Hematopoietic multipotent progenitor cell (in vitro differentiated cells): ENCODE results near the gene TCF7L1. TPM values are rescaled to one million over a fixed set of nuclear protein-coding genes. Genes with fewer than 3 reads are reported as not detected.

Experiments
- DNase-seq, 3 donors: peaks; one replicate each; pipeline ENCODE4 v3.0.0-alpha.2; 2011 to 2015; ENCODE audit warnings: low read depth in 2 of 3, low spot score in 2 of 3
- total RNA-seq: library from RNA; depleted of rRNA; stranded (reverse); fragments of >200 nt; gene quantifications from one replicate; pipeline ENCODE4 v1.2.3, GENCODE V29; 2012

The TCF7L1 gene
- total RNA-seq, 1 donor: not detected

- DNase-seq: no peak
These were observed 114.4 kb downstream of the TCF7L1 start for GRCh38 chr2:85247610-85248009.

GRCh38 chr2:85248773-85249509 lies 115.7 kb downstream of the TCF7L1 start:
- no peak for DNase-seq

GRCh38 chr2:85250045-85250444 lies 116.9 kb downstream of the TCF7L1 start:
- DNase-seq: no peak

GRCh38 chr2:85251070-85251616 lies 118.0 kb downstream of the TCF7L1 start:
- DNase-seq: no peak

- DNase-seq: no peak
These were observed 120.7 kb downstream of the TCF7L1 start for GRCh38 chr2:85253890-85254289.

GRCh38 chr2:85254540-85255300 lies 121.5 kb downstream of the TCF7L1 start:
- DNase-seq: no peak

- no peak for DNase-seq
These were observed 122.2 kb downstream of the TCF7L1 start for GRCh38 chr2:85255456-85255812.

GRCh38 chr2:85255813-85256594 lies 122.8 kb downstream of the TCF7L1 start:
- DNase-seq: no peak

- no peak for DNase-seq
These were observed 124.3 kb downstream of the TCF7L1 start for GRCh38 chr2:85257359-85257969.

GRCh38 chr2:85257970-85258605 lies 124.9 kb downstream of the TCF7L1 start:
- DNase-seq: no peak

- no peak for DNase-seq
These were observed 126.0 kb downstream of the TCF7L1 start for GRCh38 chr2:85259101-85259590.

- no peak for DNase-seq
These were observed 126.7 kb downstream of the TCF7L1 start for GRCh38 chr2:85259879-85260278.

GRCh38 chr2:85263591-85263990 lies 130.4 kb downstream of the TCF7L1 start:
- no peak for DNase-seq

- no peak for DNase-seq
These were observed 131.3 kb downstream of the TCF7L1 start for GRCh38 chr2:85264471-85264870.

GRCh38 chr2:85265304-85265703 lies 132.1 kb downstream of the TCF7L1 start:
- no peak for DNase-seq

- peak; percentile 37 to 53 (median 47) for DNase-seq
These were observed 133.2 kb downstream of the TCF7L1 start for GRCh38 chr2:85266146-85267041.

GRCh38 chr2:85269959-85270358 lies 136.8 kb downstream of the TCF7L1 start:
- DNase-seq: no peak

- no peak for DNase-seq
These were observed 139.2 kb downstream of the TCF7L1 start for GRCh38 chr2:85272357-85272756.
